Stimulated activated CD4-positive, alpha-beta T cell treated with anti-CD3 and anti-CD28 coated beads, TNF-alpha, amount 100 ng/mL, for 4 hours (primary cell): ENCODE results near the gene SLC7A4.
"Not testable (repeated sequence)": the region's sequence is repeated elsewhere in the genome, so short reads cannot be mapped to it uniquely, and the experiment has no call there.

Source experiments
- DNase-seq, 3 experiments: peaks; one replicate each; pipeline ENCODE4 v3.0.0-alpha.2; 2020; ENCODE audit warnings: low read depth in 3 of 3

SLC7A4 gene

GRCh38 chr22:21016644-21017420 is 15.5 kb downstream of the SLC7A4 start:
- DNase-seq = no peak

- no peak for DNase-seq
These were observed 16.8 kb downstream of the SLC7A4 start for GRCh38 chr22:21015466-21016006.

GRCh38 chr22:21014726-21015465 is 17.5 kb downstream of the SLC7A4 start, which contains the start of gene P2RX6:
TSS of gene P2RX6 (plus strand) at chr22:21015165. CDS start at chr22:21015175, 10 bp downstream.
- no peak for DNase-seq

GRCh38 chr22:21014202-21014725 is 18.1 kb downstream of the SLC7A4 start:
- peak; percentile 49 to 67 (median 55) for DNase-seq

- DNase-seq = no peak
These were observed 18.6 kb downstream of the SLC7A4 start for GRCh38 chr22:21013657-21014201.

- DNase-seq = no peak
These were observed 19.6 kb downstream of the SLC7A4 start for GRCh38 chr22:21012446-21013407.

GRCh38 chr22:21010426-21011113 is 21.8 kb downstream of the SLC7A4 start:
- DNase-seq = no peak

- DNase-seq = no peak
These were observed 22.5 kb downstream of the SLC7A4 start for GRCh38 chr22:21009638-21010425.

- not testable (repeated sequence) for DNase-seq
These were observed 23.2 kb downstream of the SLC7A4 start for GRCh38 chr22:21009208-21009607.

GRCh38 chr22:21003782-21004181 is 28.6 kb downstream of the SLC7A4 start:
- DNase-seq = no peak

GRCh38 chr22:21001601-21002325 is 30.6 kb downstream of the SLC7A4 start, which contains the start of gene THAP7:
TSS of gene THAP7 (minus strand) at chr22:21002118. CDS start at chr22:21001911, 207 bp downstream.
- DNase-seq = peak; percentile 94 to 96 (median 95)

GRCh38 chr22:21000987-21001600 is 31.3 kb downstream of the SLC7A4 start:
- no peak for DNase-seq

GRCh38 chr22:21000207-21000986 is 32.0 kb downstream of the SLC7A4 start:
- DNase-seq = no peak

- DNase-seq = no peak
These were observed 32.8 kb downstream of the SLC7A4 start for GRCh38 chr22:20999350-21000206.

GRCh38 chr22:20998411-20999336 is 33.7 kb downstream of the SLC7A4 start:
- DNase-seq = no peak
